Breast epithelium (tissue), 3 donors: Measurements from ENCODE around the gene LDAH.

ENCODE experiments used
- CTCF ChIP-seq, 3 donors: fragments of 450-650 bp; IDR thresholded peaks; one replicate each; pipeline ENCODE4 v1.5.1; 2016 to 2017; ENCODE audit warnings: antibody characterized with exemption in 3 of 3, mild to moderate bottlenecking in 3 of 3, moderate library complexity in 3 of 3
- POLR2A ChIP-seq: fragments of 450-650 bp; IDR thresholded peaks from one replicate; pipeline ENCODE4 v1.6.1; 2016; ENCODE audit warnings: antibody characterized with exemption, mild to moderate bottlenecking, moderate library complexity

- TF ChIP-seq CTCF (IDR thresholded peaks at IDR 0.05) = no peak
- TF ChIP-seq POLR2A = no peak
These were observed 59.8 kb downstream of the LDAH start for GRCh38 chr2:20762945-20763683.
